K562 (cell line): Measurements from ENCODE around the gene SH3TC2. TPM values are rescaled to one million over a fixed set of nuclear protein-coding genes. Genes with fewer than 3 reads are reported as not detected.

Experiments
- ATAC-seq: fragments of 200-7000 bp; cut with Tn5 transposase; 3 replicates; pipeline ENCODE4 v1.9.1; 2020; ENCODE audit warnings: moderate library complexity
- BruUV-seq: library from RNA; stranded (reverse); fragments of 400-500 nt; replicated peaks from 2 replicates; lab custom pipeline; 2021; lab: Mats Ljungman, UMichigan
- CTCF ChIA-PET: fragments of 300-600 bp; formaldehyde crosslinking; extraction: SDS; loops from one replicate; lab custom pipeline; 2021; ENCODE audit warnings: low intra/inter-chr PET ratio; lab: Yijun Ruan, JAX
- POLR2A ChIA-PET: fragments of 300-600, 350-650 bp; sonication (Branson Sonifier 250); formaldehyde crosslinking; extraction: SDS; loops from one replicate; lab custom pipeline; 2021; ENCODE audit warnings: antibody characterized with exemption, inconsistent platforms; lab: Yijun Ruan, JAX
- DNase-seq, 4 experiments: peaks; one replicate each; pipeline versions ENCODE4 v3.0.0 to v3.0.0-alpha.2; 2011 to 2018; ENCODE audit warnings: low spot score in 3 of 4, mixed read lengths in 3 of 4; ENCODE audit errors: extremely low read depth in 1 of 4
- FAIRE-seq: peaks from 2 replicates; lab custom pipeline; 2011; peaks lifted over from hg19 to GRCh38; lab: Jason Lieb, UNC
- H2AFZ ChIP-seq: 2 replicates; pipeline ENCODE4 v1.6.0; 2011; ENCODE audit warnings: low read depth, low read length, control low read depth, inconsistent platforms
- H3K27ac ChIP-seq: fragments of 200-600 bp; 3 replicates; pipeline ENCODE4 v1.8.0; 2011; ENCODE audit warnings: low read depth, mild to moderate bottlenecking, control low read depth, inconsistent platforms, low read length, moderate library complexity, mixed read lengths; ENCODE audit errors: extremely low read depth
- H3K27me3 ChIP-seq, 2 experiments: fragments of 300-600 bp in 1 of 2; 2 replicates in 1 of 2; 3 replicates in 1 of 2; pipeline versions ENCODE4 v1.6.0 to v1.8.0; 2011; ENCODE audit warnings: inconsistent platforms in 2 of 2, low read length in 2 of 2, mild to moderate bottlenecking in 1 of 2, mixed read lengths in 1 of 2, moderate library complexity in 1 of 2; ENCODE audit not compliant: control insufficient read depth in 2 of 2, insufficient read depth in 2 of 2
- H3K36me3 ChIP-seq: fragments of 300-600 bp; 3 replicates; pipeline ENCODE4 v1.8.0; 2011; ENCODE audit warnings: mild to moderate bottlenecking, low read length, inconsistent platforms; ENCODE audit not compliant: control insufficient read depth, insufficient read depth
- H3K4me1 ChIP-seq, 2 experiments: fragments of 200-600 bp in 1 of 2; replicated peaks in 1 of 2; 2 replicates in 1 of 2; 3 replicates in 1 of 2; pipeline versions ENCODE4 v1.5.1 to v1.8.0; 2011; ENCODE audit warnings: inconsistent platforms in 2 of 2, low read length in 2 of 2, mild to moderate bottlenecking in 1 of 2, mixed read lengths in 1 of 2, moderate library complexity in 1 of 2; ENCODE audit not compliant: control insufficient read depth in 2 of 2, insufficient read depth in 2 of 2
- H3K4me2 ChIP-seq: 2 replicates; pipeline ENCODE4 v1.6.1; 2011; ENCODE audit warnings: low read length, control low read depth, inconsistent platforms, mixed read lengths; ENCODE audit not compliant: insufficient read depth
- H3K4me3 ChIP-seq: fragments of 200-600 bp; sonication (generic), shearing (Covaris generic); 2 replicates; pipeline ENCODE4 v1.5.1; 2016; ENCODE audit warnings: control low read depth, inconsistent platforms
- H3K79me2 ChIP-seq: fragments of 200-600 bp; 3 replicates; pipeline ENCODE4 v1.8.0; 2011; ENCODE audit warnings: low read length, inconsistent platforms; ENCODE audit not compliant: control insufficient read depth, insufficient read depth
- H3K9ac ChIP-seq, 2 experiments: 2 replicates each; pipeline versions ENCODE4 v1.6.0 to v1.6.1; 2011; ENCODE audit warnings: low read depth in 2 of 2, low read length in 2 of 2, control low read depth in 1 of 2, inconsistent platforms in 1 of 2, mild to moderate bottlenecking in 1 of 2, mixed read lengths in 1 of 2; ENCODE audit not compliant: insufficient read depth in 1 of 2
- H3K9me1 ChIP-seq: one replicate; pipeline ENCODE4 v1.6.0; 2011; ENCODE audit warnings: inconsistent platforms, mild to moderate bottlenecking, low read length, moderate library complexity; ENCODE audit not compliant: control insufficient read depth, insufficient read depth
- H3K9me3 ChIP-seq: replicated peaks from 2 replicates; pipeline ENCODE4 v1.5.1; 2011; ENCODE audit warnings: low read depth, low read length, inconsistent platforms; ENCODE audit not compliant: control insufficient read depth, insufficient read depth
- H4K20me1 ChIP-seq: replicated peaks from 2 replicates; pipeline ENCODE4 v1.6.1; 2011; ENCODE audit warnings: low read length, inconsistent platforms, mixed read lengths; ENCODE audit not compliant: control insufficient read depth, insufficient read depth
- CCAR2 ChIP-seq: fragments of 200-400 bp; formaldehyde crosslinking; IDR thresholded peaks from 2 replicates; pipeline ENCODE4 v1.6.1; 2017; ENCODE audit warnings: mild to moderate bottlenecking, low read depth, low read length
- CREM ChIP-seq: IDR thresholded peaks from 2 replicates; pipeline ENCODE4 v1.6.1; 2014; ENCODE audit warnings: antibody characterized with exemption, low read depth
- CSDE1 ChIP-seq, 2 experiments: fragments of 450-650 bp; IDR thresholded peaks; 2 replicates each; pipeline ENCODE4 v1.6.1; 2016; ENCODE audit warnings: mild to moderate bottlenecking in 1 of 2
- NFIC ChIP-seq: fragments of 450-650 bp; IDR thresholded peaks from 2 replicates; pipeline ENCODE4 v1.6.1; 2017; ENCODE audit warnings: mild to moderate bottlenecking, inconsistent platforms
- PHTF2 ChIP-seq: fragments of 250-450 bp; sonication (Bioruptor Pico); IDR thresholded peaks from 2 replicates; pipeline ENCODE4 v1.5.0; 2021; ENCODE audit warnings: mild to moderate bottlenecking
- RBBP5 ChIP-seq: fragments of 200-600 bp; sonication (generic); IDR thresholded peaks from 2 replicates; pipeline ENCODE4 v1.6.1; 2012; ENCODE audit warnings: borderline replicate concordance, mild to moderate bottlenecking, low read length, control low read depth, inconsistent platforms; ENCODE audit not compliant: insufficient read depth, poor library complexity, severe bottlenecking
- WGBS: fragments of 100-300 bp; shearing (Covaris generic); methylation state at CpG from one replicate; pipeline ENCODE4 v1.1.6; 2016; ENCODE audit warnings: low coverage, mixed read lengths; ENCODE audit not compliant: insufficient coverage; ENCODE audit errors: missing lambda C conversion rate; 5-methylcytosine and 5-hydroxymethylcytosine counted together
- in situ Hi-C: fragments of 300-500 bp; cut with MboI; formaldehyde crosslinking; loops from 4 replicates; pipeline ENCODE4 v1.15.0; 2018; ENCODE audit warnings: inconsistent platforms, mixed read lengths
- intact Hi-C: fragments of 100-400 bp; cut with micrococcal nuclease; formaldehyde crosslinking; loops from 2 replicates; pipeline ENCODE4 v1.14.2; 2022
- polyA plus RNA-seq, 8 experiments: library from polyadenylated mRNA; depleted of rRNA in 4 of 8; stranded (reverse) in 5 of 8; unstranded in 3 of 8; fragments of >200 nt; fragmentation: Nextera tagmentation in 2 of 8; fragmentation: Illumina TruSeq in 1 of 8; extraction: Ambion mirVana in 2 of 8; extraction: Trizol in 1 of 8; gene quantifications; 2 replicates each; pipeline versions ENCODE4 v1.2.1 to v1.2.3, GENCODE V29; 2011 to 2014; ENCODE audit warnings: inconsistent platforms in 1 of 8, missing spikeins in 1 of 8
- total RNA-seq, 7 experiments: library from RNA; depleted of rRNA in 6 of 7; stranded (reverse); fragments of >200 nt in 6 of 7; fragmentation: Illumina TruSeq in 2 of 7; extraction: Trizol in 2 of 7; gene quantifications; 2 replicates each; pipeline versions ENCODE4 v1.2.1 to v1.2.3, GENCODE V29; 2011 to 2021; ENCODE audit warnings: low replicate concordance in 1 of 7
- TF ChIP-seq, protein P1 (sequence below): fragments of 450-650 bp; formaldehyde crosslinking; IDR thresholded peaks from 2 replicates; pipeline ENCODE4 v1.4.0; 2020; ENCODE audit warnings: mild to moderate bottlenecking, moderate library complexity
- TF ChIP-seq, protein P2 (sequence below): fragments of 250-450 bp; sonication (Bioruptor Pico); IDR thresholded peaks from 2 replicates; pipeline ENCODE4 v1.6.1; 2021; ENCODE audit warnings: mild to moderate bottlenecking
- TF ChIP-seq, protein P3 (sequence below), 2 experiments: fragments of 250-450 bp in 1 of 2; fragments of 450-650 bp in 1 of 2; sonication (Bioruptor Pico) in 1 of 2; IDR thresholded peaks; 2 replicates each; pipeline versions ENCODE4 v1.6.1 to v1.8.0; 2016 to 2021; ENCODE audit warnings: mild to moderate bottlenecking in 2 of 2, moderate library complexity in 2 of 2, missing compliant biosample characterization in 1 of 2, missing genetic modification characterization in 1 of 2
- TF ChIP-seq, protein P4 (sequence below): sonication (generic); formaldehyde crosslinking; IDR thresholded peaks from 2 replicates; pipeline ENCODE4 v1.9.0; 2022; ENCODE audit warnings: mild to moderate bottlenecking, missing genetic modification reagents

SH3TC2 gene
- total and polyA plus RNA-seq, 9 of the 15 experiments (the other 6 are each of a cell fraction or from before 2014, with no cell fraction given): 0.03 to 0.80 (median 0.55) TPM; not detected in 1

DNA sequence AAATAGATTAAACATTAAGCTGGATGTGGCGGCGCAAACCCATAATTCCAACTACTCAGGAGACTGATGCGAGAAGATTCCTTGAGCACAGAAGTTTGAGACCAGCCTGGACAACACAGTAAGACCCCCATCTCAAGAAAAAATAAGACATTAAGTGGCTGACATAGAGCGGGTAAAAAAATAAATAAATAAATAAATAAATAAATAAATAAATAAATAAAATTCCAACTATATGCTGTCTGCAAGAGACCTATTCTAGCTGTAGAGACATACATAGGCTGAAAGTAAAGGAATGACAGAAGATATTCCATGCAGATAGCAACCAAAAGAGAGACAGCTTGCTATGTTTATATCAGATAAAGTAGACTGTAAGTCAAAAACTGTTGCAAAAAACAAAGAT, 17.4 kb upstream of the SH3TC2 start:
- ChIA-PET POLR2A (interaction anchor here (1.0 kb wide), 1 partner anchor 34 kb away, joined by 4 read pairs; no protein-coding TSS in a partner anchor), CTCF (no interaction called here)
- DNase-seq (no peak), FAIRE-seq (no peak), ATAC-seq (no peak)
- in situ Hi-C loops (no loop called here), intact Hi-C loops (loop anchor here (5.0 kb wide), 1 partner anchor 1618 kb away; no protein-coding TSS in a partner anchor)
- Histone ChIP-seq H3K4me1 (no peaks in the 10 kb centered on the region), H3K9me1 (no peaks in the 10 kb centered on the region), H4K20me1 (no peaks in the 10 kb centered on the region), H3K4me2 (no peak overlapping the region), H3K4me3 (no peak overlapping the region), H3K36me3 (no peaks in the 10 kb centered on the region), H3K79me2 (no peaks in the 10 kb centered on the region), H3K27ac (no peak overlapping the region), H2AFZ (no peak overlapping the region), H3K27me3 (no peaks in the 10 kb centered on the region; a peak in 1 of 5 replicates), H3K9ac (no peak overlapping the region), H3K9me3 (no peaks in the 10 kb centered on the region)
- no TSS peak for BruUV-seq
- 50% methylated on average over 4 of the region's 4 CpGs for WGBS
- TF ChIP-seq, protein P1, sequence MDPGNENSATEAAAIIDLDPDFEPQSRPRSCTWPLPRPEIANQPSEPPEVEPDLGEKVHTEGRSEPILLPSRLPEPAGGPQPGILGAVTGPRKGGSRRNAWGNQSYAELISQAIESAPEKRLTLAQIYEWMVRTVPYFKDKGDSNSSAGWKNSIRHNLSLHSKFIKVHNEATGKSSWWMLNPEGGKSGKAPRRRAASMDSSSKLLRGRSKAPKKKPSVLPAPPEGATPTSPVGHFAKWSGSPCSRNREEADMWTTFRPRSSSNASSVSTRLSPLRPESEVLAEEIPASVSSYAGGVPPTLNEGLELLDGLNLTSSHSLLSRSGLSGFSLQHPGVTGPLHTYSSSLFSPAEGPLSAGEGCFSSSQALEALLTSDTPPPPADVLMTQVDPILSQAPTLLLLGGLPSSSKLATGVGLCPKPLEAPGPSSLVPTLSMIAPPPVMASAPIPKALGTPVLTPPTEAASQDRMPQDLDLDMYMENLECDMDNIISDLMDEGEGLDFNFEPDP: no peak
- TF ChIP-seq, protein P2, sequence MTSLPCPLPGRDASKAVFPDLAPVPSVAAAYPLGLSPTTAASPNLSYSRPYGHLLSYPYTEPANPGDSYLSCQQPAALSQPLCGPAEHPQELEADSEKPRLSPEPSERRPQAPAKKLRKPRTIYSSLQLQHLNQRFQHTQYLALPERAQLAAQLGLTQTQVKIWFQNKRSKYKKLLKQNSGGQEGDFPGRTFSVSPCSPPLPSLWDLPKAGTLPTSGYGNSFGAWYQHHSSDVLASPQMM (CRISPR knock-in tag): no peak
- TF ChIP-seq, protein P3, sequence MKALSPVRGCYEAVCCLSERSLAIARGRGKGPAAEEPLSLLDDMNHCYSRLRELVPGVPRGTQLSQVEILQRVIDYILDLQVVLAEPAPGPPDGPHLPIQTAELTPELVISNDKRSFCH (CRISPR knock-in tag; IDR thresholded peaks at IDR 0.05): no peak
- TF ChIP-seq, protein P3 (tag; IDR thresholded peaks at IDR 0.05): no peak
- TF ChIP-seq CSDE1 (IDR thresholded peaks at IDR 0.05) (no peak), PHTF2 (CRISPR knock-in tag) (no peak), NFIC (no peak), RBBP5 (no peak), CREM (no peak), CCAR2 (no peak)
- TF ChIP-seq, protein P4, sequence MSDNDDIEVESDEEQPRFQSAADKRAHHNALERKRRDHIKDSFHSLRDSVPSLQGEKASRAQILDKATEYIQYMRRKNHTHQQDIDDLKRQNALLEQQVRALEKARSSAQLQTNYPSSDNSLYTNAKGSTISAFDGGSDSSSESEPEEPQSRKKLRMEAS: no peak
